ENCODE results near the gene DHX36. TPM values are rescaled to one million over a fixed set of nuclear protein-coding genes. Genes with fewer than 3 reads are reported as not detected.

DHX36 gene
- total RNA-seq, 1 donor from 2014 or later = 16.8 TPM

DNA sequence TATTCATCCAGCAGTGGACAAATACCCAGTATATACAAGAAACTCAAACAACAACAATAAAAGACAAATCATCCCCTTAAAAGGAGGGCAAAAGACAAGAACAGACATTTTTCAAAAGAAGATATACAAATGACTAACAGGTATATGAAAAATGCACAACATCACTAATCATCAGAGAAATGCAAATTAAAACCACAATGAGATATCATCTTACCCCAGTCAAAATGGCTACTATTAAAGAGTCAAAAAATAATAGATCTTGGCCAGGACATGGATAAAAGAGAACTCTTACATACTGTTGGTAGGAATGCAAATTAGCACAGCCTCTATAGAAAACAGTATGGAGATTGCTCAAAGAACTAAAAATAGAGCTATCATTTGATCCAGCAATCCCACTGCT is 16.9 kb downstream of the DHX36 start:
- Histone ChIP-seq H3K27me3 (no peaks in the 10 kb centered on the region), H3K36me3 (peaks cover 34 to 52% of the 10 kb centered on the region in 2 donors)

DNA sequence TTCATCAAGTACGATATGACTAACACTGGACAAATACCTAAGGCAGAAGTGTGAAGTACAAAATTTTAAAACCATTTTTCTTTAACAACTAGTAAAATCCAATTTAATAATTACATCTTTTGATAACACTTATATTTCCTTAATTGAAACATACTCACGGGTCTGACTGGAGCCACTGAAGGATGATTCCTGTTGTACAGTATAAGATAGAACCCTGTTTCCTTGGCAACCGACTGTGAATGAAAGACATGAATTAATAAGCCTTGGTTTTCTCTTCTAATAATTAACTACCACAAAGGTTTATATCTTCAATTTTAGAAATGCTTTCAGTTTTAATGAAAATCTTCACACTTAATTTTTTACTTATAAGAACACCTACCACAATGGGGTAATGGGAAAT is 19.4 kb downstream of the DHX36 start:
- Histone ChIP-seq H3K27me3 (no peaks in the 10 kb centered on the region), H3K27ac (no peak overlapping the region), H3K36me3 (peaks cover 47 to 76% of the 10 kb centered on the region in 2 donors), H3K9me3 (no peaks in the 10 kb centered on the region), H3K4me3 (no peak overlapping the region), H3K4me1 (no peaks in the 10 kb centered on the region)
- no peak for DNase-seq (ENCODE audit: low spot score in 2 of 2)
- intact Hi-C loops (cut with DNase I) = no loop called here
- TF ChIP-seq, protein P1, sequence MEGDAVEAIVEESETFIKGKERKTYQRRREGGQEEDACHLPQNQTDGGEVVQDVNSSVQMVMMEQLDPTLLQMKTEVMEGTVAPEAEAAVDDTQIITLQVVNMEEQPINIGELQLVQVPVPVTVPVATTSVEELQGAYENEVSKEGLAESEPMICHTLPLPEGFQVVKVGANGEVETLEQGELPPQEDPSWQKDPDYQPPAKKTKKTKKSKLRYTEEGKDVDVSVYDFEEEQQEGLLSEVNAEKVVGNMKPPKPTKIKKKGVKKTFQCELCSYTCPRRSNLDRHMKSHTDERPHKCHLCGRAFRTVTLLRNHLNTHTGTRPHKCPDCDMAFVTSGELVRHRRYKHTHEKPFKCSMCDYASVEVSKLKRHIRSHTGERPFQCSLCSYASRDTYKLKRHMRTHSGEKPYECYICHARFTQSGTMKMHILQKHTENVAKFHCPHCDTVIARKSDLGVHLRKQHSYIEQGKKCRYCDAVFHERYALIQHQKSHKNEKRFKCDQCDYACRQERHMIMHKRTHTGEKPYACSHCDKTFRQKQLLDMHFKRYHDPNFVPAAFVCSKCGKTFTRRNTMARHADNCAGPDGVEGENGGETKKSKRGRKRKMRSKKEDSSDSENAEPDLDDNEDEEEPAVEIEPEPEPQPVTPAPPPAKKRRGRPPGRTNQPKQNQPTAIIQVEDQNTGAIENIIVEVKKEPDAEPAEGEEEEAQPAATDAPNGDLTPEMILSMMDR (IDR thresholded peaks at IDR 0.05) = no peak

More for the DNA sequence above, 16.9 kb downstream of the DHX36 start:
- H3K4me1 ChIP-seq = no peaks in the 10 kb centered on the region
- DNase-seq (ENCODE audit: low spot score in 2 of 2) = no peak
- TF ChIP-seq, protein P1 (IDR thresholded peaks at IDR 0.05) = no peak
- no peaks in the 10 kb centered on the region for H3K9me3 ChIP-seq
- no peak overlapping the region for H3K4me3 ChIP-seq
- H3K27ac ChIP-seq = no peak overlapping the region
- intact Hi-C loops (cut with DNase I) = no loop called here

DNA sequence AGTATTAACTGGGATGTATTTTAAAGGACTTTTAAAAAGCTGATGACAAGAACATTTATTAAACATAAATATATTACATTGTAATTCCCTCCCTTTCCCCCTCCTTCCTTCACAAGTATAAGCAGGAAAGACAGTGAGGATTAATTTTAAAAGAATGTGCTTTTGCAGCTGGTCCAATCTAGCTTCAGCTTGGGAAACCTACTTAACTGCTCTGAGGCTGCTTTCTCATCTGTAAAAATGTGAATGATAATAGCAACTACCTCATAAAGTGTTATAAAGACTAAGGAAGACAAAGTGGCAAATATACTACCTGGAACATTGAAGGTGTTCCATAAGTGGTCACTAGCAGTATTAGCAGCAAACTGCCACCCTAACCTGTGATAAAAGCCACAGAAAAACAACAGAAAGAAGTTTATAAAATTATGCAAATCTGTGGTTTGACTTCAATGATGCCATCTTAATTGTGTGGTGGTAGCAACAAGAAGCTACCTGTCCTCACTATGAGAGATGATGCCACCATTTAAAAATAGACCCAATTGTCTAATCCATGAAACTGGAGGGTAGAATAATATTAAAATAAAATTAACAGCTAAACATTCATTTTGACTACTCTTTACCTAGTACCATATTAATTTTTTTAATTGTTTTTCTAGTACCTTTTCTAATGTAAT is 20.0 kb downstream of the DHX36 start:
- no peak for DNase-seq (ENCODE audit: low spot score in 2 of 2)
- H3K4me1 ChIP-seq = no peaks in the 10 kb centered on the region
- TF ChIP-seq, protein P1 (IDR thresholded peaks at IDR 0.05) = no peak
- no peaks in the 10 kb centered on the region for H3K27me3 ChIP-seq
- no peak overlapping the region for H3K27ac ChIP-seq
- H3K36me3 ChIP-seq = peaks cover 48 to 83% of the 10 kb centered on the region in 2 donors
- no peaks in the 10 kb centered on the region for H3K9me3 ChIP-seq
- intact Hi-C loops (cut with DNase I) = no loop called here
- no peak overlapping the region for H3K4me3 ChIP-seq

DNA sequence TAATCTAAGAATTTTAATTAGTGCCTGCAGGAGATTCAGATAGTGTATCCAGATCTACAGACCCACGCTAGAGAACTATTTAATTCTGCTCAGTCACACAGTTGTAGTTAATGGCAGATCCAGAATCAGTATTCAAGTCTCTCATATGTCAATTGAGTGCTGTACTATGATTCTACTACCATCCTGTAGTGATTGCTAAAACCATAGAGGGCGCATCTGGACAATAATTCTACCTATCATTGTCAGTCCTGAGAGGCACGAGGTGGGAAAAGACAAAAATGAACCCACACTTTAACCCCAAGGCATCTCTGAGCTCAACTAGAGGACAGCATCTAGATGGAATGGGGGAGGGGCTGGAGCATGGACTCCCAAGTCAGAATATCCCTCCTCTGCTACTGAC is 22.7 kb downstream of the DHX36 start:
- Histone ChIP-seq H3K9me3 (no peaks in the 10 kb centered on the region), H3K27ac (no peak overlapping the region), H3K4me3 (no peak overlapping the region), H3K4me1 (no peaks in the 10 kb centered on the region), H3K36me3 (peaks cover 41 to 95% of the 10 kb centered on the region in 2 donors), H3K27me3 (no peaks in the 10 kb centered on the region)
- intact Hi-C loops (cut with DNase I) = no loop called here
- TF ChIP-seq, protein P1 (IDR thresholded peaks at IDR 0.05) = no peak
- no peak for DNase-seq (ENCODE audit: low spot score in 2 of 2)

DNA sequence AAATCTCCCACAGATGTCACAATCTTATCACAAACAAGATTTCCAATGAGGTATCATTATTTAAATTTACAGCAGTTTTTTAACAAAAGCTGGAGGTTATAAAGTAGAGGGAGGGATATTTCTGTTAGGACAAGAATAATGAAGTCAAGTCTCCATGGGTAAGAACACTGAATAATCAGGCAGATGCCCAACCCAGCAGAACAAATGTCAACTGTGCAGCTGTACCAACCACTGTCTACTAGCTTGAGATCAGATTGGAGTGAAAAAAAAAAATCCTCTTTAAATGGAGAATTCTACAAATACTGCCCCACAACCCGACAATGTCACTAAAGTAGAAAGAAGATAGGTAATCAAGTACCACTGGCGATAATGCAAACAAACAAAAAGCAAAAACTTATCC is 30.3 kb downstream of the DHX36 start:
- no peak overlapping the region for H3K4me3 ChIP-seq
- no peak for DNase-seq (ENCODE audit: low spot score in 2 of 2)
- H3K36me3 ChIP-seq = peaks cover 44 to 92% of the 10 kb centered on the region in 2 donors
- intact Hi-C loops (cut with DNase I) = no loop called here
- TF ChIP-seq, protein P1 (IDR thresholded peaks at IDR 0.05) = no peak
- no peaks in the 10 kb centered on the region for H3K4me1 ChIP-seq
- no peak overlapping the region for H3K27ac ChIP-seq
- no peaks in the 10 kb centered on the region for H3K27me3 ChIP-seq
- no peaks in the 10 kb centered on the region for H3K9me3 ChIP-seq
